SK-MEL-5 (cell line): ENCODE results near the gene GPR142. TPM values are rescaled to one million over a fixed set of nuclear protein-coding genes. Genes with fewer than 3 reads are reported as not detected.
"Not testable (repeated sequence)": the region's sequence is repeated elsewhere in the genome, so short reads cannot be mapped to it uniquely, and the experiment has no call there.

ENCODE experiments used
- DNase-seq: peaks from one replicate; pipeline ENCODE4 v3.0.0-alpha.2; 2016; ENCODE audit warnings: low read depth, low spot score
- in situ Hi-C: cut with HindIII; loops from 2 replicates; pipeline ENCODE4 v1.10.0; 2016; ENCODE audit warnings: low sequenced_read_pairs, high pct_unique_total_duplicates, low pct_unique_long_range_greater_than_20kb
- small RNA-seq, 2 experiments: library from RNA; depleted of rRNA; stranded (forward); fragments of <200 nt; gene quantifications; one replicate each; pipeline ENCODE3, GENCODE V24; 2014
- total RNA-seq: library from RNA; depleted of rRNA; stranded (reverse); fragments of >200 nt; shearing (Covaris generic); gene quantifications from 2 replicates; pipeline ENCODE4 v1.2.3, GENCODE V29; 2014; rRNA removed

GPR142 gene
- total RNA-seq, 1 experiment from 2014 or later: not detected

GRCh38 chr17:74404789-74405188, 37.5 kb downstream of the GPR142 start:
- in situ Hi-C loops: no loop called here
- DNase-seq: no peak

DNA sequence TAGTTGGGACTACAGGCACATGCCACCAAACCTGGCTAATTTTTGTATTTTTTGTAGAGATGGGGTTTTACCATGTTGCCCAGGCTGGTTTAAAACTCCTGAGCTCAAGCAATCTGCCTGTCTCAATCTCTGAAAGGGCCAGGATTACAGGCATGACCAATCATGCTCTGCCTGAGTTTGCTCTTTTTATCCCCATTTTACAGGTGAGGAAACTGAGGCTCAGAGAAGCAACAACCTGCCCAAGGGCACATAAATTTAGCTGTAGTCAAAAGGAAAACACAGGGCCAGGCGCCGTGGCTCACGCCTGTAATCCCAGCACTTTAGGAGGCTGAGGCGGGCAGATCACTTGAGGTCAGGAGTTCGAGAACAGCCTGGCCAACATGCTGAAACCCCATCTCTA, 38.0 kb downstream of the GPR142 start:
- in situ Hi-C loops, DNase-seq: not testable (repeated sequence)

GRCh38 chr17:74407384-74407783, 40.1 kb downstream of the GPR142 start:
- in situ Hi-C loops: no loop called here
- no peak for DNase-seq

- in situ Hi-C loops: no loop called here
- peak; percentile 51 for DNase-seq
These were observed 41.0 kb downstream of the GPR142 start for GRCh38 chr17:74408262-74408661.

DNA sequence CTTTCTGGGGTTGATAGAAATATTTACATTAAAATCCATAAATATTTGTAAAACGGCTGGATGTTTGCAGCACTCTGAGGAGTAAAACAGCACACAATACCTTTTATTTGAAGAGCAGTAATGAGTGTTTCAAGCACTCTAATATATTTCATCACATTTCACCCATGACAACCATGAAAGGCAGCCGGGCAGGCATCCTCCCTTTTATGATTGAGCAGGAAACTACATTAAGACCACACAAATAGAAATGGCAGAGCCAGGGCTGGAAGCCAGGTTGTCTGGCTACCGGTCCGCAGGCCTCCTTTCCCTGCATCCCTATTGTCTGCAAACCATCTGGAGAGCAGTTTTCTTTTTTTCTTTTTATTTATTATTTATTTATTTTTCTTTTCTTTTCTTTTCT, 41.5 kb downstream of the GPR142 start:
- in situ Hi-C loops: no loop called here
- DNase-seq: no peak

DNA sequence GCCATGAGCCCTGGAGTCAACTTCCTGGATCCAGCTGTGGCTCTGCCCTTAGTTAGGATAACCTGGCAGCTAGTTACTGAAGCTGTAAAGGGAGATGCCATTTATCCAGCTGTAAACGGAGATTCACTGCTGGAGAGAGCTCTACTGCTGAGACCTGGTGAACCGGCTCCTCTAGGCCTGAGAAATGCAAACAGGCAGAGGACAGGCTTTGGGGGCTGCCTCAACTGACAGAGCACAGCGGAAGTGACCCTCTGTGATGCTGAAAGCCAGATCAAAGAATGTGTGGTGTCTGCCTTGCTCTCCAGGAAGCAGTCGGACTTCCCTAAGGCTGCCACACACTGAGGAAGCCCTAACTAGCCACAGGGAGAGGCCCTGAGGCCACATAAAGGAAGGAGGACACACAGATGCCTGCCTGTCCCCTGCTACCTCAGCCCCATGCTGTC, 42.7 kb downstream of the GPR142 start:
- in situ Hi-C loops: no loop called here
- DNase-seq: no peak

GRCh38 chr17:74412581-74412980, 45.3 kb downstream of the GPR142 start:
- in situ Hi-C loops: no loop called here
- no peak for DNase-seq

GRCh38 chr17:74413491-74413890, 46.2 kb downstream of the GPR142 start:
- DNase-seq: no peak

GRCh38 chr17:74414510-74414909, 47.2 kb downstream of the GPR142 start:
- no peak for DNase-seq
- in situ Hi-C loops: no loop called here

More at GRCh38 chr17:74413491-74413890, 46.2 kb downstream of the GPR142 start:
- in situ Hi-C loops: no loop called here

GRCh38 chr17:74415608-74416396, 48.5 kb downstream of the GPR142 start:
- in situ Hi-C loops: no loop called here
- DNase-seq: no peak

DNA sequence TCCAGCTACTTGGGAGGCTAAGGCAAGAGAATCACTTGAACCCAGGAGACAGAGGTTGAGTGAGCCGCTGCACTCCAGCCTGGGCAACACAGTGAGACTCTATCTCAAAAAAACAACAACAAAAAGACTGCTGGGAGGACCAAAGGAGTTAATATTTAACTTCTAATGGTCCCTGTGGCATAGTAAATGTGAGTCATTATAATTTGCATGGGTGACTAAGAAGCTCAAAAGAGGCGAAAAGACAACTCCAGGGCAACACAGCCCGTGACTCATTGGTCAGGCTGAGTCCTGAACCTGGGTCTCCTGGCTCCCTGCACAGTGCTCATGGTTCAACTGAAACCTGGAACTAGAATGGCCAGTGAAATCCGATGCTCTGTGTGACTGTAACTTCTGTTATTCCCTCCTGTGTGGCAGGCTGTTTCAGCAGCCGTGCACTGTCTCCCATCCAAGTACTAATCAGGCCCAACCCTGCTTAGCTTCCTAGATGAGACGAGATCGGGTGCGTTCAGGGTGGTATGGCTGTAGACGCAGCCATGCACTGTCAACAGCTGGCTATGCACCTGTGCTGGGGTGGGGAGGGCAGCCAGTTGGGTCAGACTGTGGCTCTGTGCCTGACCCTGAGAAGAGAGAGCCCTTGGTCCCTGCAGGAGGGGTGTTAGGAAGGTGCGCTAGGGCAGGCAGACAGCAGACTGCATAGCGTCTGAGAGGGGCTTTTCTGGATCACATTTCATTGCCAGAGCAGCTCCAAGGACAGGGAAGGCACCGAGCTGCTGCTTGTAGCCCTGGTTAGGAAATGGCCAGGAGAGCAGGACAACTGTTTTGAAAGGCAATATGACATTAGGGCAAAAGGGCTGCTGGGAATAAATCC, 50.1 kb downstream of the GPR142 start:
- in situ Hi-C loops: no loop called here
- no peak for DNase-seq

DNA sequence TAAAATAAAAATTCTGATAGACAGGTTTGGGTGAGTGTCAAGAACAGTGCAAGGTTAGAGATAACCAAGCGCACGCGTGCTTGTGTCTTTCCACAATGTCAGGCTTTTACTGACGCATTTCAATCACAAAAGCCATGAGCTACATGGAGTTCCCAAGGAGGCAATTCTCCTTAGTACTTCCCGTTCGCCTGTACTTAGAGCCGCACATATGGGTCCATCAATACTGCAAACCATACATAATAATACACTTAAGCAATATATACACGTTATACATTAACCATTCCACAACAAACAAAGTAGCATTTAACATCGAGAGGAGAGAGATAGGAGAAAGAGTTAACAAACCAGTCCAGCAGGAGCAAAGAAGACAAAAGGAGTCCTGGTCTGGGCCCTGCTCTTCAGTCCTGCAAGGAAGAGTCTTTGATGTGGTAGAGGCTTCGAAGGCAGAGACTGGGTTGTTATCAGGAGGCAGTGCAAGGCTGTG, 52.7 kb downstream of the GPR142 start:
- no peak for DNase-seq
- in situ Hi-C loops: no loop called here

Small RNA genes within 50 kb of the gene (small RNA-seq; reads per million reads assigned to genes)
- gene RNA5SP448: 0.04 to 0.10 reads per million in 2 experiments

Other genes starting within 250 kb of the GPR142 start
- gene RPL38, start 163.8 kb upstream of the GPR142 start, total RNA-seq: 7,933 and 8,102 TPM in 2 replicates
- gene TTYH2, start 153.9 kb upstream of the GPR142 start, total RNA-seq: 72.7 and 72.9 TPM in 2 replicates
- gene DNAI2, start 93.3 kb upstream of the GPR142 start, total RNA-seq: not detected in 2 replicates
- gene KIF19, start 41.3 kb upstream of the GPR142 start, total RNA-seq: 0.11 TPM in 1 of 2 replicates, not detected in the other
- not detected in 2 replicates for gene BTBD17, start 5.6 kb upstream of the GPR142 start, total RNA-seq
- gene GPRC5C, start 64.6 kb downstream of the GPR142 start, total RNA-seq: 0.45 TPM in 1 of 2 replicates, not detected in the other
- not detected in 2 replicates for gene CD300A, start 99.1 kb downstream of the GPR142 start, total RNA-seq
- gene CD300LB, start 164.0 kb downstream of the GPR142 start, total RNA-seq: not detected in 2 replicates
- gene CD300C, start 178.6 kb downstream of the GPR142 start, total RNA-seq: 0.26 TPM in 1 of 2 replicates, not detected in the other
- gene CD300H, start 200.0 kb downstream of the GPR142 start, total RNA-seq: not detected in 2 replicates
- not detected in 2 replicates for gene CD300LD, start 224.8 kb downstream of the GPR142 start, total RNA-seq